ENCODE data around the gene ARL4A.

DNA sequence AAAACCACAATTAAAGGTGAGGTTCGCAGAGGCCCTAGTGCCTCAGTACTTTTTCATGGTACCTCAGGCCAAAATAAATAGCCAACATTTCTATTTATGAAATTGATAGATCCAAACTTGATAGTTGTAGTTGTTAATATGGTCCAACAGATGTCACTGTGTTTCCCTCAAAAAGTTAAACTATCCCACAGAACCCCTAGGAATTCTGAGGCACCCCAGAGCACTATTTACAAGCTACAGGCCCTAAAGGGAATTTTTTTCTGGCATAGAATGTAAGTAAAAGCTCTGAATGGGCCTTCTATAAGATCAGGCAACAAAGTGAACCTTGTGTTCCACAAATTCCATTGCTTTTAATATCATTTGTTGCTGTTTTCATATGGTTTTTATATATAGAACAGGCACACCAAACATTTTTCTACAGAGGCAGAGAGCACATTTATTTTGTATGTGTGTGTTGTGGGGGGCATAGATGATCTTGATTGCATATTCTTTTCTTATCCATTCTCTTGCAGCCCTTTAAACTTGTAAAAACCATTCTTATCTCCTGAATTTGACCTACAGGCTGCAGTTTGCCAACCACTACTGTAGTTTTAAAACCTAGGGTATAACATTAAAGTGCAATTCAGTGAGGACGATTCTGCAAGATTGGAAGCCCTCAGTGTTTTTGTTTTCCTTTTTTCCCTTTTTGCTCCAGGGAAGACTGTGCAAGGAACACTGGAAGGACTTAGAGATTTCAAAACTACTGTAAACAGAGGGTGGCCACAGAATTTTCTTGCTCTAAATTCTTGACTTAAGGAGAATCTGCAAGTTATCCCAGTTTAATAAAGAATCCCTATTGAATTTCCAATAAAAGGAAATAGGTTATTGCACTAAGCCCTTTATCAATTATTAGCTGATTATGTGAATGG is 3.5 kb upstream of the ARL4A start:
- TF ChIP-seq MTA2 (IDR thresholded peaks at IDR 0.05; ENCODE audit: low read depth): no peak
- TF ChIP-seq, protein P1, sequence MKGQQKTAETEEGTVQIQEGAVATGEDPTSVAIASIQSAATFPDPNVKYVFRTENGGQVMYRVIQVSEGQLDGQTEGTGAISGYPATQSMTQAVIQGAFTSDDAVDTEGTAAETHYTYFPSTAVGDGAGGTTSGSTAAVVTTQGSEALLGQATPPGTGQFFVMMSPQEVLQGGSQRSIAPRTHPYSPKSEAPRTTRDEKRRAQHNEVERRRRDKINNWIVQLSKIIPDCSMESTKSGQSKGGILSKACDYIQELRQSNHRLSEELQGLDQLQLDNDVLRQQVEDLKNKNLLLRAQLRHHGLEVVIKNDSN (IDR thresholded peaks at IDR 0.05; ENCODE audit: borderline replicate concordance, extremely low read length, insufficient read depth, low read depth, low read length): no peak
- TF ChIP-seq POLR2A (IDR thresholded peaks at IDR 0.05; ENCODE audit: low read depth, low read length): no peak
- no peak for TF ChIP-seq MEF2A (IDR thresholded peaks at IDR 0.05; ENCODE audit: insufficient read depth, low read depth, low read length)
